Measurements from ENCODE around the gene CLEC5A. TPM values are rescaled to one million over a fixed set of nuclear protein-coding genes. Genes with fewer than 3 reads are reported as not detected.
"Not testable (repeated sequence)": the region's sequence is repeated elsewhere in the genome, so short reads cannot be mapped to it uniquely, and the experiment has no call there.

The CLEC5A gene
- total RNA-seq, 6 experiments from 2014 or later, result not detected

GRCh38 chr7:141990011-141990725 is 43.4 kb upstream of the CLEC5A start:
- Mint-ChIP-seq H3K4me1 (ENCODE audit: low read depth) (no peaks in the 10 kb centered on the region), H3K9me3 (peaks cover 62% of the 10 kb centered on the region), H3K4me3 (no peak overlapping the region), H3K36me3 (ENCODE audit: low read depth) (peaks cover 6% of the 10 kb centered on the region; the same call in 1 of the 2 replicates), H3K27me3 (ENCODE audit: insufficient read depth) (no peaks in the 10 kb centered on the region; the same call in none of the 2 replicates), H3K27ac (no peak overlapping the region)
- DNase-seq, result no peak
- no peak for TF ChIP-seq CTCF (IDR thresholded peaks at IDR 0.05)

GRCh38 chr7:141987803-141988202 is 41.0 kb upstream of the CLEC5A start:
- not testable (repeated sequence) for H3K36me3 Mint-ChIP-seq (ENCODE audit: low read depth); H3K4me3 Mint-ChIP-seq; DNase-seq; H3K4me1 Mint-ChIP-seq (ENCODE audit: low read depth); H3K27me3 Mint-ChIP-seq (ENCODE audit: insufficient read depth); H3K27ac Mint-ChIP-seq
- peaks cover 47% of the 10 kb centered on the region for H3K9me3 Mint-ChIP-seq

GRCh38 chr7:141986923-141987322 is 40.1 kb upstream of the CLEC5A start:
- H3K27me3 Mint-ChIP-seq (ENCODE audit: insufficient read depth), result no peaks in the 10 kb centered on the region; the same call in none of the 2 replicates
- no peak overlapping the region for H3K27ac Mint-ChIP-seq
- peaks cover 6% of the 10 kb centered on the region; the same call in 1 of the 2 replicates for H3K36me3 Mint-ChIP-seq (ENCODE audit: low read depth)

GRCh38 chr7:141985926-141986325 is 39.2 kb upstream of the CLEC5A start:
- H3K27ac Mint-ChIP-seq; H3K4me1 Mint-ChIP-seq (ENCODE audit: low read depth); H3K4me3 Mint-ChIP-seq; H3K27me3 Mint-ChIP-seq (ENCODE audit: insufficient read depth); DNase-seq; H3K36me3 Mint-ChIP-seq (ENCODE audit: low read depth): not testable (repeated sequence)
- peaks cover 31% of the 10 kb centered on the region for H3K9me3 Mint-ChIP-seq

More at GRCh38 chr7:141986923-141987322, 40.1 kb upstream of the CLEC5A start:
- no peak overlapping the region for H3K4me3 Mint-ChIP-seq
- no peak for TF ChIP-seq CTCF (IDR thresholded peaks at IDR 0.05)
- H3K9me3 Mint-ChIP-seq, result peaks cover 40% of the 10 kb centered on the region
- no peaks in the 10 kb centered on the region for H3K4me1 Mint-ChIP-seq (ENCODE audit: low read depth)
- DNase-seq, result no peak

- H3K27ac Mint-ChIP-seq, result no peak overlapping the region
- no peak for TF ChIP-seq CTCF (IDR thresholded peaks at IDR 0.05)
- no peaks in the 10 kb centered on the region; the same call in 1 of the 2 replicates for H3K27me3 Mint-ChIP-seq (ENCODE audit: insufficient read depth)
- no peak overlapping the region for H3K4me3 Mint-ChIP-seq
- H3K9me3 Mint-ChIP-seq, result no peaks in the 10 kb centered on the region; the same call in 1 of the 2 replicates
- DNase-seq, result no peak
- H3K36me3 Mint-ChIP-seq (ENCODE audit: low read depth), result no peaks in the 10 kb centered on the region
- no peaks in the 10 kb centered on the region for H3K4me1 Mint-ChIP-seq (ENCODE audit: low read depth)
These were observed 32.8 kb upstream of the CLEC5A start for GRCh38 chr7:141979568-141979967.

GRCh38 chr7:141978351-141978750 is 31.6 kb upstream of the CLEC5A start:
- Mint-ChIP-seq H3K9me3 (peaks cover 4% of the 10 kb centered on the region; the same call in 1 of the 2 replicates), H3K4me1 (ENCODE audit: low read depth) (no peaks in the 10 kb centered on the region), H3K36me3 (ENCODE audit: low read depth) (no peaks in the 10 kb centered on the region), H3K27ac (no peak overlapping the region), H3K4me3 (no peak overlapping the region), H3K27me3 (ENCODE audit: insufficient read depth) (no peaks in the 10 kb centered on the region; the same call in 1 of the 2 replicates)
- DNase-seq, result no peak
- TF ChIP-seq CTCF (IDR thresholded peaks at IDR 0.05), result no peak
